Measurements from ENCODE around the gene ZC3H18.

ZC3H18 gene

GRCh38 chr16:88624977-88625576, 54.9 kb downstream of the ZC3H18 start:
- DNase-seq (ENCODE audit: low spot score), result no peak

DNA sequence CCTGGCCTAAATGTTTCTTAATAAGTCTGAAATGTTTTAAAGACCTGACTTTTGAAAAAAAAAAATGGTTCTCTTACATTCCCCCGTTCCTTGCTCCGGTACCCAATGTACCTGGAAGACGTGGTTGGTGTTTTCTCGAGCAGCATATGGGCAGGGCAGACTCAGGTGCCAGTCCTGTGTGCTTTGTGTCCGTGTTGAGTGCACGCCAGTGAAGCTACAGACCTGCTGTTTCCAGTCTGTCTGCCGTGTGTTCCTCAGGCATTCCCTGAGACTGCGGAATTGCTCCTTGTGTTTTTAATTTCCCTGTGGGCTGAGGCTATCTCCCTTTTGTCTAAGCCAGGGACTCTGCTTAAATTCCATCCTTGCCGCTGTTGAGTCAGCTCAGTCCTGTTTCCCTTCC, 56.4 kb downstream of the ZC3H18 start:
- no peak for DNase-seq (ENCODE audit: low spot score)

- DNase-seq (ENCODE audit: low spot score), result no peak
Measured at GRCh38 chr16:88627531-88628411, 57.6 kb downstream of the ZC3H18 start.

GRCh38 chr16:88628512-88628974, 58.3 kb downstream of the ZC3H18 start:
- DNase-seq (ENCODE audit: low spot score), result no peak

DNA sequence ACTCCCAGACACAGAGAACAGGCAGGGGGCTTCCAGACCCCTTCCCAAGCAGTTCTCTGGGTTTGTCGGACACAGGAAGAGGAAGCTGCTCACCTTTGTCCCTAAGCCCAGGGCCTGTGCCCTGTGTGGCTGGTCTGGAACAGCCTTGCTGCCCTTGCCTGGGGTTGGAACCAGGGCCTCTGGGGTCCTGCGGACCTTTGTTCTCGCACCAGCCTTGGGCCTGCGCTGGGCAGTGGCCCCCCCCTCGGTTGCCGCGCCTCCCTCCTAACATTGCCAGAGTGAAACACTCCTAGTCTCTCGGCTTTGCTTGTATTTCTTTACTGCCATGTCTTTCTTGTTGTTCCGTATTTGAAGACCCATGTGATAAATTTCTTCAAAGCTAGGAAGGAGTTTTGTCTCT, 59.6 kb downstream of the ZC3H18 start:
- no peak for DNase-seq (ENCODE audit: low spot score)

DNA sequence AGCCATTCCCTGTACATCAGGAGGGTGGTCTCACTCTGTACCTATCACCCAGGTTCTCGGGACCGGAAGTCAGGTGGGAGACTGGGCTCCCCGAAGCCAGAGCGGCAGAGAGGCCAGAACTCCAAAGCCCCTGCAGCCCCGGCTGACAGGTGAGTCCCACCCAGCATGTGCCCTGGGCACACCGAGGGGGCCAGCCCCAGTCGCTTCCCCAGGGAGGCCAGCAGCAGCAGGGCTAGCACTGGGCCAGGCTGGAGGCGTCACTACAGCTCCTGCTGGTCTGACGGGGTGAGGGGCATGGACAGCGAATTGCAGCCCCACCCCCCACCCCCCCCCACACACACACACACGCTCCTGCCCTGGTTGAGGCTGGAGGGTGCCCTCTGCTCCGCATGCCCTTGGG, 60.2 kb downstream of the ZC3H18 start:
- DNase-seq (ENCODE audit: low spot score), result no peak

DNA sequence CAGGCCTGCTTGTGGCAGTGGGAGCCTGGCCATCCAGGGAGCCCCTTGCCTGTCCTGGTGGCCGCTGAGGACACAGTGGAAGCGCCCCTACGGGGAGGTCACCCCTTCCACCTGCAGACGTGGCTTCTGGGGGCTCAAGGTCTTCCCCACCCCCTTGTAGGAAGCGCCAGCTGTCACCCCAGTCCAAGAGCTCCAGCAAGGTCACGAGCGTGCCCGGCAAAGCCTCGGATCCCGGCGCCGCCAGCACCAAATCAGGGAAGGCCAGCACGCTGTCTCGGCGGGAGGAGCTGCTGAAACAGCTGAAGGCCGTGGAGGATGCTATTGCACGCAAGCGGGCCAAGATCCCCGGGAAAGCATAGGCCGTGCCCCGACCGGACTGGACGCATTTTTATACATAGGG, 60.7 kb downstream of the ZC3H18 start:
- no peak for DNase-seq (ENCODE audit: low spot score)

DNA sequence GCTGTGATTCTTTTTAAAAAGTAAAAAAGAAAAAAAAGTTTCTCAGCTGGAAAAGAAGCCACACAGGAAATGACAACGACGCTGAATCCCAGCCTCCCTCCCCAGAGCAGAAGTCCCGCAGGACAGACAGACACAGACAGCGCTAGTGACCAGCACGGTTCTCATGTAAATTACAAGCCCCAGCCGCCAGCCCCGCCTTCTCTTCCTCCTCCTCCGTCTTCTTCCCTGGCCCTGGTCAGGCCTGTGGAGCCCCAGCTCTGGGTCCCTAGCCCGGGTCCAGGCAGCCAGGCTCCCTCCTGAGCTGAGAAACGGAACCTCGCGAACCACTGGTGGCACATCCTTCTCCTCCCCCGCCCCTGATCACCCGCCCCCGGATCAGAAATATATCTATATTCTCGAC, 61.2 kb downstream of the ZC3H18 start:
- no peak for DNase-seq (ENCODE audit: low spot score)

DNA sequence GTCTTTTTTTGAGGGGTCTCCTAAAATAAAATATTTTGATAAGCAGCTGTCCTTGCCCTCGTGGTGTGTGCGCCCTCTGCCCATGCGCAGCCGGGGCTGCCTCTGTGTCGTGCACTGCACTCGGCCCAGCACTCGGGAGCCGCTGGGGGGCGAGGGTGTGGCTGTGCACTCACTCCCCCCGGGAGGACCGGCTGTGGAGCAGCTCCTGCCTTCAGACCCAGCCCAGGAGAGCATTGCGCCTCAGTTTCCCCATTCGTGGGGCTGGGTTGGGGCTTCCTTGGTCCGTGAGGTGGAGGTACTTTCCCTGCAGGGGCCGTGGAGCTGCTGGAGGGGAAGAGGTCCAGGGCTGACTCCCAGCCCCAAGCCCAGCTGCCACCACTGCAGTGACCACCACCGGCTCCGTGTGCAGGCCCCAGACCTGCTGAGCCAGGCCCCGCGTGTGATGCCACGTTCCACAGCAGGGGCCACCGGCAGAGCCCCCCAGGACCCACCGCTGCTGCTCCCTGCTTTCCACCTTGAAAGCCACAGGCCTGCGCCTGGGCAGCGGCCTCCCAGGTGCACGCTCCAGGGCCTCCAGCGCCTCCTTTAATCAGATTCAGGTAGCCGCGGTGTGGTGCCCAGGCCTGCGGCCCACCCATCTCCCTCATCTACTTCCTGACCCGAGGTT, 61.9 kb downstream of the ZC3H18 start:
- no peak for DNase-seq (ENCODE audit: low spot score)

- no peak for DNase-seq (ENCODE audit: low spot score)
Measured at GRCh38 chr16:88632587-88632930, 62.4 kb downstream of the ZC3H18 start.

GRCh38 chr16:88633684-88634140, 63.5 kb downstream of the ZC3H18 start:
- DNase-seq (ENCODE audit: low spot score), result peak; percentile 61

GRCh38 chr16:88634141-88634993, 64.2 kb downstream of the ZC3H18 start:
- DNase-seq (ENCODE audit: low spot score), result peak; percentile 68

DNA sequence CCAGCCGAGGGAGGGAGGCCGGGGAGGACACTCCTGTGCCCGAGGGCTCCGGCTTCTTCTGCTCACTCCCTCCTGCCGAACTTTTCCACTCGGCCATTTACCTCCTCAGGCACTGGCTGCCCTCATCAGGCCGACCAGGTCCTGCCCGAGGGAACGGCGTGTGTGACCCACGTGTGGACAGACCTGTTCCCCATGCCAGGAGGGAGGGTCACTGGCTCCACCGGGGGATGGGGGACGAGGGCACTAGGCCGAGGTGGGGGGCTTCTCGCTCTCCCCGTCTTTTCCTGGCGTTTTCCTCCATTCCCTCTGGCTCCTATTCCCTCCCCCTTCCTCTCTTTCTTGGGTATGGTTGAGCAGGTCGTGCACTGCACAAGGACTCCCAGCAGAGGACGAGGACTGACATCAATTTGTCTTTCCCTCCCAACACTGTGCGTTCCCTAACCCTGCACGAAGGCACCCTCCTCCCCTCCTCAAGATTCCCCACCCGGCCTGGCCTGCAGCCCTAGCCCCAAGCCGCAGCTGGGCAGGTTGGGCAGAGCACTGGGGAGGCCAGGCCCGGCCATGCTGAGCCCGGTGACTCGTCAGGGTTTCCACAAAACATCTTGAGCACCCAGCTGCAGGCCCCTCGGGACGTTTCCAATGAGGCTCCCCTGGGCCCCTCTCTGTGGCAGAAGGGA, 64.9 kb downstream of the ZC3H18 start:
- DNase-seq (ENCODE audit: low spot score), result peak; percentile 55

GRCh38 chr16:88635671-88636319, 65.6 kb downstream of the ZC3H18 start:
- no peak for DNase-seq (ENCODE audit: low spot score)

GRCh38 chr16:88636488-88637265, 66.5 kb downstream of the ZC3H18 start:
- no peak for DNase-seq (ENCODE audit: low spot score)

GRCh38 chr16:88638323-88639230, 68.4 kb downstream of the ZC3H18 start, which contains the start of gene IL17C:
Gene IL17C (plus strand): TSS chr16:88638572. CDS start chr16:88638642, 70 bp downstream.
- DNase-seq (ENCODE audit: low spot score), result no peak

GRCh38 chr16:88639231-88640038, 69.2 kb downstream of the ZC3H18 start:
- peak; percentile 65 for DNase-seq (ENCODE audit: low spot score)

DNA sequence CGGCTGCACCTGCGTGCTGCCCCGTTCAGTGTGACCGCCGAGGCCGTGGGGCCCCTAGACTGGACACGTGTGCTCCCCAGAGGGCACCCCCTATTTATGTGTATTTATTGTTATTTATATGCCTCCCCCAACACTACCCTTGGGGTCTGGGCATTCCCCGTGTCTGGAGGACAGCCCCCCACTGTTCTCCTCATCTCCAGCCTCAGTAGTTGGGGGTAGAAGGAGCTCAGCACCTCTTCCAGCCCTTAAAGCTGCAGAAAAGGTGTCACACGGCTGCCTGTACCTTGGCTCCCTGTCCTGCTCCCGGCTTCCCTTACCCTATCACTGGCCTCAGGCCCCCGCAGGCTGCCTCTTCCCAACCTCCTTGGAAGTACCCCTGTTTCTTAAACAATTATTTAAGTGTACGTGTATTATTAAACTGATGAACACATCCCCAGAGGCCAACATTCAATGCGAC, 69.9 kb downstream of the ZC3H18 start:
- DNase-seq (ENCODE audit: low spot score), result no peak

Data from AG08396 (cell line).